Transverse colon (tissue), 4 donors: ENCODE data around the gene GGT1. TPM values are rescaled to one million over a fixed set of nuclear protein-coding genes. Genes with fewer than 3 reads are reported as not detected.
A peak's percentile ranks its signal among the peaks of the same experiment; 100 is the strongest.
"Not testable (repeated sequence)": the region's sequence is repeated elsewhere in the genome, so short reads cannot be mapped to it uniquely, and the experiment has no call there.

Source experiments
- DNase-seq: peaks from one replicate; pipeline ENCODE4 v3.0.0-alpha.2; 2019
- H3K27ac ChIP-seq, 4 donors: fragments of 200-600 bp; sonication (generic); 2 replicates each; pipeline ENCODE4 v1.5.1; 2016 to 2018; ENCODE audit warnings: inconsistent platforms in 4 of 4
- H3K27me3 ChIP-seq: fragments of 200-600 bp; sonication (generic); 2 replicates; pipeline ENCODE4 v1.5.1; 2017; ENCODE audit warnings: inconsistent platforms
- H3K36me3 ChIP-seq, 4 donors: fragments of 200-600 bp; sonication (generic); 2 replicates each; pipeline ENCODE4 v1.5.1; 2017 to 2019; ENCODE audit warnings: inconsistent platforms in 4 of 4
- H3K4me1 ChIP-seq, 4 donors: fragments of 200-600 bp; sonication (generic); 2 replicates each; pipeline ENCODE4 v1.5.1; 2017 to 2020; ENCODE audit warnings: inconsistent platforms in 4 of 4
- H3K4me3 ChIP-seq, 4 donors: fragments of 200-600 bp; sonication (generic); 1 replicate in 1 of 4; 2 replicates in 3 of 4; pipeline versions ENCODE4 v1.5.1 to v1.6.1; 2017 to 2019; ENCODE audit warnings: inconsistent platforms in 4 of 4
- H3K9me3 ChIP-seq, 2 donors: fragments of 200-600 bp; sonication (generic); 2 replicates each; pipeline ENCODE4 v1.5.1; 2017 to 2019; ENCODE audit warnings: inconsistent platforms in 2 of 2
- CTCF ChIP-seq, 5 experiments: fragments of 200-600 bp in 3 of 5; fragments of 450-650 bp in 2 of 5; sonication (generic) in 3 of 5; IDR thresholded peaks; 1 replicate in 2 of 5; 2 replicates in 3 of 5; pipeline ENCODE4 v1.5.1; 2016 to 2017; ENCODE audit warnings: antibody characterized with exemption in 5 of 5, inconsistent platforms in 3 of 5, mild to moderate bottlenecking in 2 of 5, moderate library complexity in 1 of 5
- EP300 ChIP-seq: sonication (generic); formaldehyde crosslinking; IDR thresholded peaks from one replicate; pipeline ENCODE4 v1.6.1; 2017; ENCODE audit warnings: antibody characterized with exemption, low read depth
- POLR2A ChIP-seq: fragments of 450-650 bp; IDR thresholded peaks from one replicate; pipeline ENCODE4 v1.6.1; 2016; ENCODE audit warnings: antibody characterized with exemption, mild to moderate bottlenecking, moderate library complexity
- POLR2AphosphoS5 ChIP-seq, 3 donors: sonication (generic); formaldehyde crosslinking; IDR thresholded peaks; one replicate each; pipeline ENCODE4 v1.6.1; 2016; ENCODE audit warnings: antibody characterized with exemption in 3 of 3
- WGBS, 2 donors: methylation state at CpG; one replicate each; pipeline ENCODE4 v1.1.5; 2018; ENCODE audit warnings: low coverage in 1 of 2; 5-methylcytosine and 5-hydroxymethylcytosine counted together
- in situ Hi-C, 4 donors: fragments of 200-750 bp; cut with MboI; loops; one replicate each; pipeline versions ENCODE4 v1.15.0 to v1.15.1; 2017; ENCODE audit warnings: low sequenced_read_pairs in 3 of 4, low pct_ligation_motif_present in 1 of 4, low pct_unique_long_range_greater_than_20kb in 1 of 4
- intact Hi-C: fragments of 100-400 bp; cut with DNase I; formaldehyde crosslinking; loops from one replicate; pipeline ENCODE4 v1.15.1; 2023; ENCODE audit warnings: low total_unique reads
- total RNA-seq, 4 donors: library from RNA; depleted of rRNA; stranded (reverse); fragments of >200 nt; gene quantifications; one replicate each; pipeline ENCODE4 v1.1.0, GENCODE V29; 2016

Gene GGT1
- total RNA-seq, 4 donors from 2014 or later, result 52.4 to 167 (median 77.1) TPM

DNA sequence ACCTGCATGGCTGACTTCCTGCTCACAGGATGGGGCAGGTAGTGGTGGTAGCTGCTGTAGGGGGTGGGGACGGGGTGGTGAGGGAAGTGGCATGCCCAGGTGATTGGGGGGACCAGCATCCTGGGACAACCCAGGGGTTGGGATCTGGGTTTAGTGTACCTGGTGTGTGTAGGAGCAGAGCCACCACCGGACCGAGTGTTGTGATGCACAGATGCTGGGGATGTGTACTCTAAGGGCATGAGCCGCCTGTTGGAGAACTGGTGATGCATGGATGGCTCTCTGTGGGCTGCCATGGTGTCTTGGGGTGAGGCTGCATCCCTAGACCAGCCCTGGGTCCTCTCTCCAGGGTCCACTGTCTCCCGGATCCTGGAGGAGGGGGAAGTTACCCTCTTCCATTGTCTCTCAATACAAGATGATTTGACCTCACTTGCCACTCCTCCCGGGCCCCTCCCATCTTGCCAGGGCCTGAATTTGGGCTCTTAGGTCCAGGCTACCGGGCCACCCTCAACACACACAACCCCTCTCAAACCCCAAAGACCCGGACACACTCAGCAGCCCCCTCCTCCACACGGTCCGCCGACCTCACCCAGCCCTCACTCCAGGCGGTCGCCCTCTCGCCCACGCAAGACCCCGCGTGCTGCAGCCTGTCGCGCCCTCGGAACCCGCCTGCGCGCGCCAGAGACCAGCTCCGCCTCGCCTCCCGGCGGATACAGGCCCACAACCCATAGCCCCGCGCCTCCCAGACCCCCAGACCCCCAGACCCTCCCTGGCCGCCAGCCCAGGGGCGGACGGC, 10.7 kb upstream of the GGT1 start:
- in situ Hi-C loops, result no loop called here
- TF ChIP-seq POLR2A (no peak), POLR2AphosphoS5 (IDR thresholded peaks at IDR 0.05) (no peak), EP300 (no peak), CTCF (IDR thresholded peaks at IDR 0.05) (no peak)
- 20% methylated on average over 16 of the region's 33 CpGs; no CpG with 5 or more reads in 1 of the 2 donors for WGBS, 2 donors
- Histone ChIP-seq H3K9me3 (no peaks in the 10 kb centered on the region), H3K27me3 (no peaks in the 10 kb centered on the region), H3K27ac (peak overlapping the region; percentile 85 to 88 (median 86)), H3K36me3 (no peaks in the 10 kb centered on the region), H3K4me1 (peaks cover 6 to 22% (median 15%) of the 10 kb centered on the region in 4 donors), H3K4me3 (peak overlapping the region; percentile 68 to 73 (median 69))
- peak; percentile 38 for DNase-seq
- intact Hi-C loops, result no loop called here

DNA sequence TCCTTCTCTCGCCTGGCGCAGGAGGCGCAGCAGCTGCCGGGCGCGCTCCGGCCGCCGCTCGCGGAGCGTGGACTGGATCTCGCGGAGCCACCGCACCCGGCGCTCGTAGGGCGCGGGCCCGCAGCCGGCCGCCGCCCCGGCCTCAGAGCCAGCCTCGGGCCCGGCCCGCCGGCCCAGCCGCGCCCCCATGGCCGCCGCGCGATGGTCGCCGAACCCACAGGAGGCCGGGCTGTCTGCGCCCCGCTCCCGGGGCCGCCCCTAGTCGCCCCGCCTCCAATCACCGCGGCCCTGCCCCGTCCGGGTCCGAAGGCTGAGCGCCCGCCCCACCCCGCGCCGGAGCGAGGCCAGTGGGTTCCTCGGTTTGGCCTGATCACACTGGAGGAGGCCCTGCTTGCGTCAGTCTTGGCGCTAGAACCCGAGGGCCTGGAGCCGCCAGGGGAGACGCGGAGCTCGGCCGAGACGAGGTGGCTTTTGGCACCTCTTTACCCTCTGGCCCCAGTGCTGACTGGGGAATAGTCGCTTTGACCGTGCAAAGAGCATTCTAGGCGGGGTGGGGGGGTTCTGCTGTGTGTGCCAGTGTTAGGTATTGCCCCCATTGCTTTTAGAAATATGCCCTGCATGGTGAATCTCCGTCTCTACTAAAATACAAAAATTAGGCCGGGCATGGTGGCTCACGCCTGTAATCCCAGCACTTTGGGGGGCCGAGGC, 10.0 kb upstream of the GGT1 start, which contains the start of gene LRRC75B:
LRRC75B (minus strand) TSS at position 223 of the 708 bp plus-strand sequence; CDS start at position 189, 34 bp downstream.
- peak within 1 kb of the TSS; percentile 68 to 73 (median 69) for H3K4me3 ChIP-seq
- peak; percentile 93 for DNase-seq
- H3K27ac ChIP-seq, result peak within 1 kb of the TSS; percentile 85 to 88 (median 86)
- in situ Hi-C loops (no loop called here), intact Hi-C loops (no loop called here)
- H3K36me3 ChIP-seq, result no peaks in the 10 kb centered on the region
- WGBS, 2 donors, result 10% methylated on average over 36 of the region's 72 CpGs; no CpG with 5 or more reads in 1 of the 2 donors
- H3K27me3 ChIP-seq, result no peaks in the 10 kb centered on the region
- H3K4me1 ChIP-seq, result peaks cover 6 to 22% (median 15%) of the 10 kb centered on the region in 4 donors
- TF ChIP-seq POLR2A, result peak; percentile 53
- peak; percentile 54 to 78 (median 75) for TF ChIP-seq POLR2AphosphoS5 (IDR thresholded peaks at IDR 0.05)
- TF ChIP-seq CTCF (IDR thresholded peaks at IDR 0.05), result no peak
- TF ChIP-seq EP300, result no peak
- no peaks in the 10 kb centered on the region for H3K9me3 ChIP-seq

GRCh38 chr22:24593559-24593835, 9.5 kb upstream of the GGT1 start:
- H3K36me3 ChIP-seq, in situ Hi-C loops, H3K27me3 ChIP-seq, DNase-seq, H3K9me3 ChIP-seq, intact Hi-C loops: not testable (repeated sequence)
- Histone ChIP-seq H3K4me3 (peak overlapping the region in 2 of 4 donors; percentile 70 to 73), H3K4me1 (peaks cover 6 to 22% (median 15%) of the 10 kb centered on the region in 4 donors), H3K27ac (peak overlapping the region; percentile 85 to 88 (median 86))
- 81 to 88% methylated on average over 7 to 10 of the region's 10 CpGs for WGBS, 2 donors

- in situ Hi-C loops, result no loop called here
- 25 to 70% methylated on average over 1 to 16 of the region's 16 CpGs for WGBS, 2 donors
- H3K36me3 ChIP-seq, result no peaks in the 10 kb centered on the region
- H3K27me3 ChIP-seq, result no peaks in the 10 kb centered on the region
- intact Hi-C loops, result no loop called here
- H3K27ac ChIP-seq, result peak overlapping the region; percentile 85 to 88 (median 86)
- H3K9me3 ChIP-seq, result no peaks in the 10 kb centered on the region
- peak; percentile 55 for DNase-seq
- TF ChIP-seq CTCF (IDR thresholded peaks at IDR 0.05) (no peak), POLR2A (no peak)
- no peak overlapping the region for H3K4me3 ChIP-seq
- peaks cover 6 to 22% (median 15%) of the 10 kb centered on the region in 4 donors for H3K4me1 ChIP-seq
These were observed 9.0 kb upstream of the GGT1 start for GRCh38 chr22:24593836-24594568.
